ENCODE measurements around the gene VPREB3.
"Not testable (repeated sequence)": the region's sequence is repeated elsewhere in the genome, so short reads cannot be mapped to it uniquely, and the experiment has no call there.

The VPREB3 gene

DNA sequence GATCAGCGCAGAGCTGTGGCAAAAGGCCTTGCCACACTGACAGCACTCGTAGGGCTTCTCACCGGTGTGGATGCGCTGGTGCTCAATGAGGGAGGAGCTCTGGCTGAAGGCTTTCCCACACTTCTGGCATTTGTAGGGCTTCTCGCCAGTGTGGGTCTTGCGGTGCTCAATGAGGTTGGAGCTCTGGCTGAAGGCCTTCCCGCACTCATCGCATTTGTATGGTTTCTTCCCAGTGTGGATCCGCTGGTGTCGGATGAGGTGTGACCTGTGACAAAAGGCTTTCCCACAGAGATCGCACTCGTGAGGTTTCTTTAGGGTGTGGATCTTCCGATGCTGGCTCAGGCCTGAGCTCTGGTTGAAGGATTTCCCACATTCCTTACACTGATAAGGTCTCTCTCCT, 10.2 kb downstream of the VPREB3 start:
- H3K4me3 ChIP-seq (ENCODE audit: low read depth, low read length): no peak overlapping the region
- TF ChIP-seq, protein P1, sequence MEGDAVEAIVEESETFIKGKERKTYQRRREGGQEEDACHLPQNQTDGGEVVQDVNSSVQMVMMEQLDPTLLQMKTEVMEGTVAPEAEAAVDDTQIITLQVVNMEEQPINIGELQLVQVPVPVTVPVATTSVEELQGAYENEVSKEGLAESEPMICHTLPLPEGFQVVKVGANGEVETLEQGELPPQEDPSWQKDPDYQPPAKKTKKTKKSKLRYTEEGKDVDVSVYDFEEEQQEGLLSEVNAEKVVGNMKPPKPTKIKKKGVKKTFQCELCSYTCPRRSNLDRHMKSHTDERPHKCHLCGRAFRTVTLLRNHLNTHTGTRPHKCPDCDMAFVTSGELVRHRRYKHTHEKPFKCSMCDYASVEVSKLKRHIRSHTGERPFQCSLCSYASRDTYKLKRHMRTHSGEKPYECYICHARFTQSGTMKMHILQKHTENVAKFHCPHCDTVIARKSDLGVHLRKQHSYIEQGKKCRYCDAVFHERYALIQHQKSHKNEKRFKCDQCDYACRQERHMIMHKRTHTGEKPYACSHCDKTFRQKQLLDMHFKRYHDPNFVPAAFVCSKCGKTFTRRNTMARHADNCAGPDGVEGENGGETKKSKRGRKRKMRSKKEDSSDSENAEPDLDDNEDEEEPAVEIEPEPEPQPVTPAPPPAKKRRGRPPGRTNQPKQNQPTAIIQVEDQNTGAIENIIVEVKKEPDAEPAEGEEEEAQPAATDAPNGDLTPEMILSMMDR (IDR thresholded peaks at IDR 0.05; ENCODE audit: insufficient read depth, low read depth, low read length, missing control alignments): no peak
- no peak for DNase-seq (ENCODE audit: low read depth)

DNA sequence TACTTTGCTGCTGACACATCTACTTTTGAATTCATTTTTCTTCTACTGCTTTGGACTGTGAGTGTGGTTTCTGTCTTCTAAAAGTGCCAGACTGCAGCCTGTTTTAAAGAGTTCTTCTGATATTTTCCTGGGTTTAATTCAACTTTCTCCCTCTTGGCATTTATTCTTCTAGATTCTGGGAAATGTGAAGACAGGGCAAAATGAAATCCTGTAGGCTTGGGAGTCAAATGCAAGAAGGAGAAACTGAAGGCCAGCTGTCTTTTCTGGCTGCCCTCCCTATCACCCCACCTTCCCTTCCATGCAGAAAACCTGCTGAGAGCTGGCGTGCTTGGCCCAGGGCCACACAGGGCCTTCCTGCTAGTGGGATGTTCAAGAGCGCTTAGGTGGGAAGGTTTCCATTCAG, 10.9 kb downstream of the VPREB3 start:
- H3K4me3 ChIP-seq (ENCODE audit: low read depth, low read length): no peak overlapping the region
- TF ChIP-seq, protein P1 (IDR thresholded peaks at IDR 0.05; ENCODE audit: insufficient read depth, low read depth, low read length, missing control alignments): no peak
- no peak for DNase-seq (ENCODE audit: low read depth)

DNA sequence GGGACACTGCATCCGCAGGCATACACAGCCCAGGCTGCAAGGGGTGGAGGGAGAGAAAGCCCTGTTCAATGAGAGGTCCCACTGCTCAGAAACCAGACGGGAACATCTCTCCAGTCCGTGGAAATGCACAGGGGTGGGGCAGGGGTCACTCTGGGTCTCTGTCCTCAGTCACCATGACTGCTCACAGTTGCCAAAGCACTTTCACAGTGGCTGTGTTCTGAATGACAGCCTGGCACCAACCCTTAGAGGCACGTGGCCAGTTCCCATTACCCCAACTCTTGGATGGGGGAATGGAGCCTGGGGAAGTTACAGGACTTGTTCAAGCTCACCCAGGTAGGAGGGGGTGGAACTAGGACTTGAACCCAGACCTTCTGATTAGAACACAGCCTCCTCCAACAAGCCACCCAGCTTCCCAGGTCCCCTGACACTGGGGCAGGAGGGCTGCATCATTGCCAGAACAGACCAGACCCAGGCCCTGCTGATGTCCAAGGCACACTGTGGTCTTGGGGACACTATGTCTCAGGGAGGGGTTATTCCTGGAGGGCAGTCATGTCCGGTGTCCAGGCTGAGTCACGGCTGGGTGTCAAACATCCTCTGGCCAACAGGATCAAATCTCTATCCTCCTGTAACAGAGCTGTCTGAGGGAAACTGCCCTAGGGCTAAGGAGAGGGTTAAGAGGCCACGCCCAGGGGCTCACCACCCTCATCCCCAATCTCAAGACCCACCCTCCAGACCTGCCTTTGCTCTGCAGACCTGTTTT, 11.5 kb downstream of the VPREB3 start:
- H3K4me3 ChIP-seq (ENCODE audit: low read depth, low read length): no peak overlapping the region
- TF ChIP-seq, protein P1 (IDR thresholded peaks at IDR 0.05; ENCODE audit: insufficient read depth, low read depth, low read length, missing control alignments): no peak
- DNase-seq (ENCODE audit: low read depth): no peak

DNA sequence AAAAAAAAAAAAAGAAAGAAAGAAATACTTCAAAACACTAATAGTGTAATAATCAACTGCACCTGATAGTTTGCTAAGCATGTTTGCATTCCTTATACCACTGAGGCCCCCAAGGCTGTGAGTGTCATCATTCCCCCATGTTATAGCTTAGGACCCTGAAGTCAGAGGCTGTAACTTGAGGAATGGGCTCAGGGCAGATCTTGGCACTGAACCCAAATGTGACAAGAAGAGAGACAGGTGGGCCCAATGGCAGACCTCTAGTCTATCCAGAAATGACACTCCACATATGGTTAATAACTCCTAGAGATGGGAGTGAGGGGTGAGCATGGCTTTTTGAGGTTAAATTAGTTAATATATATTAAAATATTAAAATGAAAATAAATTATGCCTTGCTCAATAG, 16.5 kb downstream of the VPREB3 start:
- TF ChIP-seq, protein P1 (IDR thresholded peaks at IDR 0.05; ENCODE audit: insufficient read depth, low read depth, low read length, missing control alignments): no peak
- no peak for DNase-seq (ENCODE audit: low read depth)
- no peak overlapping the region for H3K4me3 ChIP-seq (ENCODE audit: low read depth, low read length)

DNA sequence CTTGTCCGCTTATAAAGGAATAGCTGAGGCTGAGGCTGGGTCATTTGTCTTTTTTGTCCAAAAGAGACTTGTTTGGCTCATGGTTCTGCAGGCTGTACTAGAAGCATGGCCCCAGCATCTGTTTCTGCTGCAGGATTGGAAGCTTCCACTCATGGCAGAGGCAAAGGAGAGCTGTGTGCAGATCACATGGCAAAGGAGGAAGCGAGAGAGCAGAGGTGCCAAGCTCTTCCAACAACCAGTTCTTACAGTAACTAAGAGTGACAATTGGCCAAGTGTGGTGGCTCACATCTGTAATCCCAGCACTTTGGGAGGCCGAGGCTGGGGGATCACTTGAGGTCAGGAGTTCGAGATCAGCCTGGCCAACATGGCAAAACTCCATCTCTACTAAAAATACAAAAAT, 26.1 kb downstream of the VPREB3 start:
- H3K4me3 ChIP-seq (ENCODE audit: low read depth, low read length); DNase-seq (ENCODE audit: low read depth): not testable (repeated sequence)

DNA sequence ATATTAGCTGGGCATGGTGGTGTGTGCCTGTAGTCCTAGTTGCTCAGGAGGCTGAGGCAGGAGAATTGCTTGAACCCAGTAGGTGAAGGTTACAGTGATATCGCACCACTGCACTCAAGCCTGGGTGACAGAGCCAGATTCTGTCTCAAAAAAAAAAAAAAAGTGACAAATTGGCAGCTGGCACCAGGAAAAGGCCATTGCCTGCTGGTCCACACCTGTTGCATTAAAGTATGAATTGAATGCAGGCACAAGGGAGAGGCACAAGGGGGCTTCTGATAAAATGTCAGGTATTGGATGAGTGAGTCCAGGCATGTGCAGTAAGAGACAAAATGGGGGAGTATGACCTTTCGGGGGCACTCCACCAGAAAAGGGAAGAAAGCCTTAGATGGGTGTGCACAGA, 31.5 kb downstream of the VPREB3 start:
- TF ChIP-seq, protein P1 (IDR thresholded peaks at IDR 0.05; ENCODE audit: insufficient read depth, low read depth, low read length, missing control alignments): no peak
- no peak overlapping the region for H3K4me3 ChIP-seq (ENCODE audit: low read depth, low read length)
- no peak for DNase-seq (ENCODE audit: low read depth)

DNA sequence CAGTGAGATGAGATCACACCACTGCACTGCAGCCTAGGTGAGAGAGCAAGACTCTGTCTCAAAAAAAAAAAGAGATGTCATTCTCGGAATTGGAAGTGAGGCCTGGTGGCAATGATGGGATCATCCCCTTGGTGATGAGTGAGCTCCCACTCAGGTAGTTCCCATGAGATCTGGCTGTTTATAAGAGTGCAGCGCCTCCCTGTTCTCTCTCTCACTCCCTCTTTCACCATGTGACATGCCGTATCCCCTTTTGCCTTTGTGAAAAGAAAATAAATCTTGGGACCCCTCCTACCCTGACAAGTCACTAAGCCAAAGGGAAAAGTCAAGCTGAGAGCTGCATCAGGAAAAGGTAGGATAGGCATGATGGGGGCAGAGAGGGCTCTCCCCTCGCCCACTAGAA, 32.1 kb downstream of the VPREB3 start:
- DNase-seq (ENCODE audit: low read depth): no peak
- TF ChIP-seq, protein P1 (IDR thresholded peaks at IDR 0.05; ENCODE audit: insufficient read depth, low read depth, low read length, missing control alignments): no peak
- H3K4me3 ChIP-seq (ENCODE audit: low read depth, low read length): no peak overlapping the region
